ENCODE results near the gene RAB30.
A peak's percentile ranks its signal among the peaks of the same experiment; 100 is the strongest.

RAB30 gene, protein sequence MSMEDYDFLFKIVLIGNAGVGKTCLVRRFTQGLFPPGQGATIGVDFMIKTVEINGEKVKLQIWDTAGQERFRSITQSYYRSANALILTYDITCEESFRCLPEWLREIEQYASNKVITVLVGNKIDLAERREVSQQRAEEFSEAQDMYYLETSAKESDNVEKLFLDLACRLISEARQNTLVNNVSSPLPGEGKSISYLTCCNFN

GRCh38 chr11:83071567-83072349 is at the start of gene RAB30:
Gene RAB30, minus strand, starts transcription at chr11:83071897. Its CDS starts 74,581 bp downstream, at chr11:82997316.
- peak; percentile 97 to 100 for DNase-seq (ENCODE audit: low spot score in 2 of 2)
- Histone ChIP-seq H3K36me3 (replicated peaks) (peaks cover 21% of the 10 kb centered on the region), H3K27me3 (ENCODE audit: low read depth) (no peaks in the 10 kb centered on the region), H3K9me3 (no peaks in the 10 kb centered on the region), H3K4me3 (peak within 1 kb of the TSS; percentile 85), H3K4me1 (peaks cover 26% of the 10 kb centered on the region)
- in situ Hi-C loops (cut with MboI; ENCODE audit: low sequenced_read_pairs) = no loop called here

GRCh38 chr11:83120327-83120726 is 48.6 kb upstream of the RAB30 start:
- H3K36me3 ChIP-seq (replicated peaks) = no peaks in the 10 kb centered on the region
- H3K4me3 ChIP-seq = no peak overlapping the region
- in situ Hi-C loops (cut with MboI; ENCODE audit: low sequenced_read_pairs) = no loop called here
- H3K4me1 ChIP-seq = peaks cover 17% of the 10 kb centered on the region
- no peaks in the 10 kb centered on the region for H3K9me3 ChIP-seq
- H3K27me3 ChIP-seq (ENCODE audit: low read depth) = no peaks in the 10 kb centered on the region
- DNase-seq (ENCODE audit: low spot score in 2 of 2) = no peak

DNA sequence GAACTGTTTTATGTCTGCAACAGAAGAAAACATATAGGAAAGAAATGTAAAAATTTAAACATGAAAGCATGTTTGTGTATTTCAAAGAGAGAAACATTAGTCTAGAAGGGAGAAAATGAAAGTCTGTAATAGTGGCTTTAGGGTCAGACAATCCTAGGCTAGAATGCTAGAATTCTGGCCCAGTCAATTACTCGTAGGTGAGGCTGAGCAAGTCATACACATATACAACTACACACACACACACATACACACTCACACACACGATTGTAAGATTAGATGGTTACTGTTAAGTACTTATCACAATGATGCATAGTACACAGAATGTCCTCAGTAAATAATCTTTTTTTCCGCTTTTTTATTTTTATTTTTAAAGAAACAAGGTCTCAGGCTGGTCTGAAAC is 47.5 kb upstream of the RAB30 start:
- in situ Hi-C loops (cut with MboI; ENCODE audit: low sequenced_read_pairs) = no loop called here
- no peak for DNase-seq (ENCODE audit: low spot score in 2 of 2)

DNA sequence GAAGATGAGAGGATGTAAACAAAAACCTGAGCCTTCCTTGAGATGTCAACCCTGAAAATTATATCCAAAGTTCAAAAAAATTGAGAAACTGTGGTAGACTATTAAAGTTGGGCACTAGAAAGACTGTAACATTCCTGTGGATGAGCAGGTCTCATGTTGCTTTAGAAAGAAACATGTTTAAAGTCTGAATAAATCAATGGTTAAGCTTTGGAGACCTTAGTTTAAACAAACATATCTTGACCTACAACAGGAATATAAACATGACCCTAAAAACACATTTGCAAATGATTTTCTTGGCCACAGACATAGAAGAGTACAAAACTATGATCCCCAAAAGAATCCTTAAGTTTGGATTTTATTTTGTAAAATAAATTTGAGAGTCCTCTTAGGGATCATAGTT is 47.1 kb upstream of the RAB30 start:
- in situ Hi-C loops (cut with MboI; ENCODE audit: low sequenced_read_pairs) = no loop called here
- no peak for DNase-seq (ENCODE audit: low spot score in 2 of 2)
- peaks cover 19% of the 10 kb centered on the region for H3K4me1 ChIP-seq
- no peaks in the 10 kb centered on the region for H3K9me3 ChIP-seq
- no peak overlapping the region for H3K4me3 ChIP-seq
- H3K27me3 ChIP-seq (ENCODE audit: low read depth) = no peaks in the 10 kb centered on the region
- no peaks in the 10 kb centered on the region for H3K36me3 ChIP-seq (replicated peaks)

More for the DNA sequence above, 47.5 kb upstream of the RAB30 start:
- no peaks in the 10 kb centered on the region for H3K9me3 ChIP-seq
- peaks cover 19% of the 10 kb centered on the region for H3K4me1 ChIP-seq
- no peaks in the 10 kb centered on the region for H3K27me3 ChIP-seq (ENCODE audit: low read depth)
- no peaks in the 10 kb centered on the region for H3K36me3 ChIP-seq (replicated peaks)
- no peak overlapping the region for H3K4me3 ChIP-seq

DNA sequence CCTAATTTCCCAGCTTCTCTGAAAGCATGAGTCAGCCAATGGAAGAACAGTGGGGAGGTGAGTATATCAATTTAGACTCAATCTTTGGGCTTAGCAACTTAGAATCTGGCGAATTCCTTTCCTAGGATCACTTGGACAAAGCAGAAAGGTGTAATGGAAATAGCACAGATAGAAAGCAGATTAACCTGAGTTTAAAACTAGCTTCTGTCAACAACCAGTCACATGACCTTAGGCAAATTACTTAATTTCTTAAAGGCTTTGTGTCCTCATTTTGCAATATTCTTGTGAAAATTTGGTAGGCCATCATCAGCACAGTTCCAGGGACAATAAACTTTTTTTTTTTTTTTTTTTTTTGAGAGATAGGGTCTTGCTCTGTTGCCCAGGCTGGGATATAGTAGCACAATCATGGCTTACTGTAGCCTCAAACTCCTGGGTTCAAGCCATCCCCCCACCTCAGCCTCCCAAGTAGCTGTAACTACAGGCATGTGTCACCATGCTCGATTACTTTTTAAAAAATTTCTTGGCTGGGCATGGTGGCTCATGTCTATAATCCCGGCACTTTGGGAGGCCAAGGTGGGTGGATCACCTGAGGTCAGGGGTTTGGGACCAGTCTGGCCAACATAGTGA is 44.4 kb upstream of the RAB30 start:
- H3K4me3 ChIP-seq = no peak overlapping the region
- in situ Hi-C loops (cut with MboI; ENCODE audit: low sequenced_read_pairs) = no loop called here
- H3K4me1 ChIP-seq = peaks cover 19% of the 10 kb centered on the region

GRCh38 chr11:83115551-83115950 is 43.9 kb upstream of the RAB30 start:
- in situ Hi-C loops (cut with MboI; ENCODE audit: low sequenced_read_pairs) = no loop called here
- DNase-seq (ENCODE audit: low spot score in 2 of 2) = peak; percentile 55 to 61
- Histone ChIP-seq H3K4me1 (peaks cover 19% of the 10 kb centered on the region), H3K36me3 (replicated peaks) (no peaks in the 10 kb centered on the region), H3K27me3 (ENCODE audit: low read depth) (no peaks in the 10 kb centered on the region), H3K4me3 (peak overlapping the region; percentile 4; the same call in 1 of the 2 replicates), H3K9me3 (no peaks in the 10 kb centered on the region)

More for the DNA sequence above, 44.4 kb upstream of the RAB30 start:
- Histone ChIP-seq H3K36me3 (replicated peaks) (no peaks in the 10 kb centered on the region), H3K9me3 (no peaks in the 10 kb centered on the region), H3K27me3 (ENCODE audit: low read depth) (no peaks in the 10 kb centered on the region)
- DNase-seq (ENCODE audit: low spot score in 2 of 2) = no peak

- no peaks in the 10 kb centered on the region for H3K36me3 ChIP-seq (replicated peaks)
- H3K9me3 ChIP-seq = no peaks in the 10 kb centered on the region
- no peaks in the 10 kb centered on the region for H3K27me3 ChIP-seq (ENCODE audit: low read depth)
- H3K4me1 ChIP-seq = peaks cover 16% of the 10 kb centered on the region
- in situ Hi-C loops (cut with MboI; ENCODE audit: low sequenced_read_pairs) = no loop called here
- peak; percentile 41 to 83 for DNase-seq (ENCODE audit: low spot score in 2 of 2)
- H3K4me3 ChIP-seq = peak overlapping the region; percentile 4; the same call in 1 of the 2 replicates
These were observed 43.3 kb upstream of the RAB30 start for GRCh38 chr11:83115026-83115425.

- H3K4me1 ChIP-seq = peaks cover 13% of the 10 kb centered on the region
- H3K36me3 ChIP-seq (replicated peaks) = no peaks in the 10 kb centered on the region
- no peaks in the 10 kb centered on the region for H3K27me3 ChIP-seq (ENCODE audit: low read depth)
- DNase-seq (ENCODE audit: low spot score in 2 of 2) = no peak
- in situ Hi-C loops (cut with MboI; ENCODE audit: low sequenced_read_pairs) = no loop called here
- no peak overlapping the region for H3K4me3 ChIP-seq
- H3K9me3 ChIP-seq = no peaks in the 10 kb centered on the region
These were observed 41.2 kb upstream of the RAB30 start for GRCh38 chr11:83112886-83113285.

DNA sequence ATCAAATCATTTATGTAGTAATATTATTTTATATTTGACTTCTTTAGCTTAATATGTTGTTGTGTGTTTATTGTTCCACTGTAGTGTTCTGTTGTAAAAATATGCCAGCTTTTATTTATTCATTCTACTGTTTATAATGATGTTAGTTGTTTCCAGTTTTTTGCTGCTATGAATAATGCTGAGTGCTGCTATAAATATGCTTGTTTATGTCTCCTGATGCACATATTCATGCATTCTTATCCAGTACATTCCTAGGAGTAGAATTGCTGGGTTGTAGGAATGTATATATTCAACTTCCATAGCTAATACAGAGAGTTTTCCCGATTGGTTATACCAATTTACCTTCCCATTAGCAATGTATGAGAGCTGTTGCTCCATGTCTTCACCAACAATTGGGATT is 33.5 kb upstream of the RAB30 start:
- Histone ChIP-seq H3K9me3 (no peaks in the 10 kb centered on the region), H3K4me3 (no peak overlapping the region), H3K27me3 (ENCODE audit: low read depth) (no peaks in the 10 kb centered on the region), H3K4me1 (peaks cover 3% of the 10 kb centered on the region), H3K36me3 (replicated peaks) (no peaks in the 10 kb centered on the region)
- in situ Hi-C loops (cut with MboI; ENCODE audit: low sequenced_read_pairs) = no loop called here
- DNase-seq (ENCODE audit: low spot score in 2 of 2) = no peak

- H3K4me3 ChIP-seq = no peak overlapping the region
- no peaks in the 10 kb centered on the region for H3K36me3 ChIP-seq (replicated peaks)
- in situ Hi-C loops (cut with MboI; ENCODE audit: low sequenced_read_pairs) = no loop called here
- no peaks in the 10 kb centered on the region for H3K27me3 ChIP-seq (ENCODE audit: low read depth)
- H3K4me1 ChIP-seq = peaks cover 3% of the 10 kb centered on the region
- no peaks in the 10 kb centered on the region for H3K9me3 ChIP-seq
- DNase-seq (ENCODE audit: low spot score in 2 of 2) = no peak
These were observed 31.1 kb upstream of the RAB30 start for GRCh38 chr11:83102834-83103233.

DNA sequence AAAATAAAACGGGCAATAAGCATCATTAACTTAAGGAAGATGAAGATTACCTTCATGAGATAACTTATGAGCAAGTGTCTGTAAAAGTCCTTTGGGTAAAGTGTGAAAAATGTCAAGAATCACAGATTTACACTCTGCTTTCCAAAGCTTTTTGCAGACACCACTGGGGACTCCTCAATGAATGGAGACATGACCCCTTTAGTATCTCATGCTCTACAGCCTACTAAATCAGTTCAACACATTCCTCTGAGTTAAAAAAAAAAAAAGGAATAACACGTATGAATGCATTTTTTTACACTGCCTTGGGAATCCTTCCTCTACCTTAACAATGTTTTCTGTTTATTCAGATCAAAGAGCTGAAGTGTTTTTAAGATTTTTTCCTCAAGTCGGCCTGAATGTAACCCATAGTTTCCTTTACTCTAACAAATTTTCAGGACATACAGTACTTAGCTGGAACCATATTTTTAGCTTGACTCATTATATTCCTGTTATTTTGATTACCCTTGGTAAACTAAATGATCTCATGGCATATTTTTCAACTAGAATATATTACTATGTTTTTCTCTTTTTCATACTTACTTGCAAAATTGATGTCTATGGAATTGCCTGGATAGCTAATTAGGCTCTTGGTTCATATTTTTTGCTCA is 25.9 kb upstream of the RAB30 start:
- H3K9me3 ChIP-seq = no peaks in the 10 kb centered on the region

GRCh38 chr11:83093634-83094033 is 21.9 kb upstream of the RAB30 start:
- no peak for DNase-seq (ENCODE audit: low spot score in 2 of 2)
- Histone ChIP-seq H3K36me3 (replicated peaks) (no peaks in the 10 kb centered on the region), H3K4me3 (no peak overlapping the region), H3K9me3 (no peaks in the 10 kb centered on the region), H3K27me3 (ENCODE audit: low read depth) (no peaks in the 10 kb centered on the region), H3K4me1 (no peaks in the 10 kb centered on the region; the same call in 1 of the 2 replicates)
- in situ Hi-C loops (cut with MboI; ENCODE audit: low sequenced_read_pairs) = no loop called here

More for the DNA sequence above, 25.9 kb upstream of the RAB30 start:
- Histone ChIP-seq H3K36me3 (replicated peaks) (no peaks in the 10 kb centered on the region), H3K4me3 (no peak overlapping the region), H3K27me3 (ENCODE audit: low read depth) (no peaks in the 10 kb centered on the region), H3K4me1 (peaks cover 3% of the 10 kb centered on the region)
- DNase-seq (ENCODE audit: low spot score in 2 of 2) = no peak
- in situ Hi-C loops (cut with MboI; ENCODE audit: low sequenced_read_pairs) = no loop called here

DNA sequence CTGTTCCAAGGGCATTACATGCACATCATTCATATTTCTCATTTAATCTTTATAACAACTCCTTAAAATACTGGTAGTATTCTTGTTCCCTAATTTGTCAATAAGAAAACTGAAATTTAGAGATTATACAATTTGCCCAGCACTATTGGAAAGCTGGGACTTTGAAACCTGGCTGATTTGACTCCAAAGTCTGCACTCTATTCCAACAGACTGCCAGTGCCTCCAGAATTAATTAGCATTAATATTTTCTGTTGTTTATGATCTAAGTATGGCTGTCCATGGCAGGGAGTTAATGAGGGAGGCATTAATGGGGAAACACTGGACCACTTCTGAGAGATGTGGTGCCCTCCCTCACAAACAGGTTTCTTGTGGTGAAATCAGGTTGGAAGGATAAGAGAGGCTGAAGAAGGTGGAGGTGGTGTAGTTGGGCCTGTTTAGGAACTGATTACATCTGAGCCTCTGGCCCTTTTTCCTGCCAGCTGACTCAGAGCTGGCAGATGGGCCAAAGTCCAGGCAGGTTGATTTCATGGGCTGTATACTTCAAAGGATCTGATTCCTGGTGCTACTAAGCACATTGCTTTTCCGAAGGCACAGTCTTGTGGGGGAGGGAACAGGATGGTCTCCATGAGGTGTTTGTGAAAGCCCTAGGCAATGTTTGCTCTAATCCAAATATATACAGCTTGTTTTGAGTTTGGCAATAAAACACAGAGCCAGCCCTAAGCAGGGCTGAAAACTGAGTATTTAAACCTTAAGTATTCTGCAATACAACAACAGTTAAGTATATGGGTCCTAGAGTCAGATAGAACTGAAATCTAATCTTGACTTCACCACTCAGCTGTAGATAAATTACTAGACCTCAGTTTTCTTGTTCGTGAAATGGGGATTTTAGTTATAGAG is 21.0 kb upstream of the RAB30 start:
- in situ Hi-C loops (cut with MboI; ENCODE audit: low sequenced_read_pairs) = no loop called here
- no peak for DNase-seq (ENCODE audit: low spot score in 2 of 2)

More for the DNA sequence above, 21.0 kb upstream of the RAB30 start:
- Histone ChIP-seq H3K4me1 (no peaks in the 10 kb centered on the region; the same call in 1 of the 2 replicates), H3K27me3 (ENCODE audit: low read depth) (no peaks in the 10 kb centered on the region), H3K9me3 (no peaks in the 10 kb centered on the region), H3K36me3 (replicated peaks) (no peaks in the 10 kb centered on the region), H3K4me3 (no peak overlapping the region)
